Esophagus muscularis mucosa (tissue), 3 donors: Measurements from ENCODE around the gene KLK2.

Experiments used
- POLR2A ChIP-seq: fragments of 450-650 bp; IDR thresholded peaks from one replicate; pipeline ENCODE4 v1.6.1; 2017; ENCODE audit warnings: antibody characterized with exemption, moderate library complexity, mild to moderate bottlenecking, low read depth
- POLR2AphosphoS5 ChIP-seq, 2 donors: sonication (generic); formaldehyde crosslinking; IDR thresholded peaks; one replicate each; pipeline ENCODE4 v1.6.1; 2017; ENCODE audit warnings: antibody characterized with exemption in 2 of 2
- TF ChIP-seq, protein P1 (sequence below), 3 experiments: fragments of 200-600 bp in 2 of 3; fragments of 450-650 bp in 1 of 3; sonication (generic) in 2 of 3; IDR thresholded peaks; one replicate each; pipeline ENCODE4 v1.5.1; 2017 to 2019; ENCODE audit warnings: antibody characterized with exemption in 3 of 3, mild to moderate bottlenecking in 2 of 3, moderate library complexity in 1 of 3

DNA sequence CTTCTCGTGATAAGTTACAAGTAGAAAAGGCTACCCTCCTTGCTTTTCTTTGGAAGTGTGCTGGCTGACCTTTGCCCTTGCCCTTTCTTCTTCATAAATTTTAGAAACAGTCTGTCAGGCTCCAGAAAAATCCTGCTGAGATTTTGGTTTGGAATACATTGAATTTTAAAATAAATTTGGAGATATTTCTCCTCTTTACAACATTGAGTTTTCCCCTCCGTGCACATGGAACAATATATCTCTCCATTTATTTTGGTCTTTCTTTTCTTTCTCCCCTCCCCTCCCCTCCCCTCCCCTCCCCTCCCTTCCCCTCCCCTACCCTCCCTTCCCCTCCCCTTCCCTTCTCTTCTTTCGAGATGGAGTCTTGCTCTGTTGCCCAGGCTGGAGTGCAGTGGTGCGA lies 29.4 kb downstream of the KLK2 start:
- TF ChIP-seq, protein P1, sequence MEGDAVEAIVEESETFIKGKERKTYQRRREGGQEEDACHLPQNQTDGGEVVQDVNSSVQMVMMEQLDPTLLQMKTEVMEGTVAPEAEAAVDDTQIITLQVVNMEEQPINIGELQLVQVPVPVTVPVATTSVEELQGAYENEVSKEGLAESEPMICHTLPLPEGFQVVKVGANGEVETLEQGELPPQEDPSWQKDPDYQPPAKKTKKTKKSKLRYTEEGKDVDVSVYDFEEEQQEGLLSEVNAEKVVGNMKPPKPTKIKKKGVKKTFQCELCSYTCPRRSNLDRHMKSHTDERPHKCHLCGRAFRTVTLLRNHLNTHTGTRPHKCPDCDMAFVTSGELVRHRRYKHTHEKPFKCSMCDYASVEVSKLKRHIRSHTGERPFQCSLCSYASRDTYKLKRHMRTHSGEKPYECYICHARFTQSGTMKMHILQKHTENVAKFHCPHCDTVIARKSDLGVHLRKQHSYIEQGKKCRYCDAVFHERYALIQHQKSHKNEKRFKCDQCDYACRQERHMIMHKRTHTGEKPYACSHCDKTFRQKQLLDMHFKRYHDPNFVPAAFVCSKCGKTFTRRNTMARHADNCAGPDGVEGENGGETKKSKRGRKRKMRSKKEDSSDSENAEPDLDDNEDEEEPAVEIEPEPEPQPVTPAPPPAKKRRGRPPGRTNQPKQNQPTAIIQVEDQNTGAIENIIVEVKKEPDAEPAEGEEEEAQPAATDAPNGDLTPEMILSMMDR (IDR thresholded peaks at IDR 0.05) = no peak
- TF ChIP-seq POLR2AphosphoS5 (IDR thresholded peaks at IDR 0.05) = no peak
- no peak for TF ChIP-seq POLR2A
